Kasumi-1 (cell line): ENCODE results near the gene CPSF2.

ENCODE experiments used
- DNase-seq, 2 experiments: peaks; one replicate each; lab custom pipeline; 2025; lab: John Stamatoyannopoulos, UW

Gene CPSF2

DNA sequence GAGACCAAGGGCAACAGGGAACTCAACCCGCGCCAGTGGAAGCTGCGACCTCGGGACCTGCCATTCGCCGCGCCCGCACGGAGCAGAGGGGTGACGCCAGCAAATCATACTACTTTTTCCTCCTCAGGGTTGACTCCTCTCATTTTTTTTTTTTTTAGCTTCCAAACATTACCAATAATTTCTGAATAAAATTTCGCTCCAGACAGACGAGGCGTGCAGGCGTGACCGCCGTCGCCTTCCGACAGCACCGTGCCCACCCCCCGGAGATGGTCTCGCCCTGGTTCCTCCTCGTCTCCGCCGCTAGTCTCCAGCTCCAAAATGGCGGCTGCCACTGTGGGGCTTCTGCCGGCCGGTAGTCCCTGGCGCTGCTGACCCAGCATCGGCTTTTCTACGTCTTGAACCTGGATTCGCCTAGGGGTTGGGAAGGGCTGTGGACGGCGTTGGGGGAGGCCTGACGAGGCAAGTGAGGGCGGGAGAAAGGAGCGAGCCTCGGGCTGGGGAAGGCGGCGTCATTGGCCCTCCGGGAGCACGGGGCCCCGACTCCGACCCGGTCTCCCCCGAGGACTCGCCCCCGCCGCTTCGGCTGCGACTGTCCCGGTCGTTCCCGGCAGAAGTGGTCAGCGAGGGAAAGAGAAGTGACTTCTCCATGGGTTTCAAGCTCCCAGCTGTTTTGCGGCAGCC, at the start of gene CPSF2, which contains the start of gene NDUFB1:
Gene CPSF2 (plus strand): TSS at position 300 of the 681 bp plus-strand sequence. CDS start 9,016 bp downstream, outside the sequence.
Gene NDUFB1 (minus strand): TSS at position 37 of the 681 bp plus-strand sequence. CDS start 4,069 bp downstream, outside the sequence.
- peak; percentile 83 to 86 for DNase-seq

DNA sequence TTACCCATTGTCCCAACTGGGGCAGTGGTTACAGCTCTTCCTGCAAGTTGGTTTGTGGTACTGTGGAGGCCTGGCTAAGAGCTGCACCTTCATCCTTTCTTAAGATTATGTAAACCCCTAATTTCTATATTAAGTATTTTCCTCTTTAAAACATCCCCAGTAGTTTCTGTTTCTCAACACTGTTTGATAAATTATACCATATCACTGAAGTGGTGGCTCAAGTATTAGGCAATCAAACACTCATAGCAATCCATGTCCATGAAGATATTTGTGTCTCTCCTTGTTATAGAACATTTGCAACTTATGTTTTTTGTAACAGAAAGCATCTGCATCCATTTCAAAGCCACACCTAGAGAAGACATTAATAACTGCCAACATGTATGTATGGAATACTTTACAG, 47.2 kb upstream of the CPSF2 start:
- DNase-seq: no peak

DNA sequence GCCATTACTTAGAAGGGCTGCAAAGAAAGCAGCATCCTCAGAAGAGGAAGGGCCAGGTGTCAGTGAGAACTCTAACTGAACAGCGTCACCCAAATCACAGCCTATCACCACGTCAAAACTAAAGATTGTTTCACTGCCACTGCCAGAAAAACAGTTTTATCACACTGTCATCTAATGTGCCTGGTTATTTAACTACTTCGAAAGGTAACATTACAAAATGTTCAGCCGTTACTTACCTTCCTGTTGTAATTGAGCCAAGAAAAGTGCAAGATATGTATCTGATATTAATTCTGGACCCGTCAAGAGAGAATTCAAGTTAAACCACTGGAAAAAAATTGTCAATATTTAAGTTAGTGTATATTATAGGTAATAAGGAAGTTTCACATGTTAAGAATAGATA, 33.3 kb upstream of the CPSF2 start:
- no peak for DNase-seq

DNA sequence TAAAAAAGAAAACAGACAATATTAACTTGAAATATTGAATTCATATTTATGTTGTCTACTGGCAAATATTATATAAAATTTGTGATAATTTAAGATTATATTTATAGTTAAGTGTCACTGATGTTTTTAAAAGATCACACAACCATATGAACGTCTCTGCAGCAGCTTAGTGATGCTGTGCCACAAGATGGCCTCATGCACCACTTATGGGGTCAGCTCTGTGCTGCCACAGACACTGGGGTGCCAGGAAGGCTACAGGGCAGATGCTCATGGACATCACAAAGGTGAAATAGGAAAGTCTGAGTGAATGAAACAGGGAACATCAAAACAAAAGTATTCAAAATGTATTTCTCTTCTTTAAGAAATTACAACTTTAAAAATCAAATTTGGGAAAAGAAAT, 28.4 kb upstream of the CPSF2 start:
- DNase-seq: peak in 1 of 2 experiments; percentile 3

DNA sequence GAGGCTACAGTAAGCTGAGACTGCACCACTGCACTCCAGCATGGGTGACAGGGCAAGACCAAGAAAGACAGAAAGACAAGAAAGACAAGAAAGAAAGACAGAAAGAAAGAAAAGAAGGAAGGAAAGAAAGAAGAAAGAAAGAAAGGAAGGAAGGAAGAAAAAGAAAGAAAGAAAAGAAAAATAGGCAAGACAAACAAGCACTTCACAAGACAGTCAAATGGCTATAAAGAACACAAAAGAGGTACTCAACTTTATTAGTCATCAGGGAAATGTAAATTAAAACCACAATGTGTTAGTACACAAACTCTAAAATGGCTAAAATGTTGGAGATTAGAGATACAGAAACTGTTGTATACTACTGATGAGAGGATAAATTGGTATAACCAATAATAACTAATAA, 22.0 kb upstream of the CPSF2 start:
- DNase-seq: no peak

DNA sequence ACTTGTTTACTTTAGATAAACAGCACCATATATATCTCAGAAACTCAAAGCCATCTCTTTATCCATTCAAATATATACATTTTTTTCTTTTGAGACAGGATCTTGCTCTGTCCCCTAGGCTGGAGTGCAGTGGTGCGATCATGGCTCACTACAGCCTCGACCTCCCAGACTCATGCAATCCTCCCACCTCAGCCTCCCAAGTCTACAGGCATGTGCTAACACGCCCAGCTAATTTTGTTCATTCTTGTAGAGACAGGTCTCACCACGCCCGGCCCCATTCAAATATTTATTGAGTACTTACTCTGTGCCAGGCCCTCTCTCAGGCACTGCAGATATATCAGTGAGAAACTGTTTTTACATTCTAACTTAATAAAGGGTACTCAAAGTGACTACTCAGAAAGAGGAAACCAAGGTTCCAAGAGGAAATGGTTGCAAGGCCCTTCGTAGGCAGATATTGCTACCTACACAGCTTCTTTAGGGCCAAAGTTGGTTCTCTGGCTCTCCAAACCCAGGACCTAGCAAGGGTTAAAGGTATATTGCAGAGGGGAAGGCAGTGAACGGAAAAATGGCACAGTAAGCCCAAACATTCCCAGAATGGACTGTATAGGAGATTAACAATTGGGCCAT, 18.3 kb upstream of the CPSF2 start:
- no peak for DNase-seq

DNA sequence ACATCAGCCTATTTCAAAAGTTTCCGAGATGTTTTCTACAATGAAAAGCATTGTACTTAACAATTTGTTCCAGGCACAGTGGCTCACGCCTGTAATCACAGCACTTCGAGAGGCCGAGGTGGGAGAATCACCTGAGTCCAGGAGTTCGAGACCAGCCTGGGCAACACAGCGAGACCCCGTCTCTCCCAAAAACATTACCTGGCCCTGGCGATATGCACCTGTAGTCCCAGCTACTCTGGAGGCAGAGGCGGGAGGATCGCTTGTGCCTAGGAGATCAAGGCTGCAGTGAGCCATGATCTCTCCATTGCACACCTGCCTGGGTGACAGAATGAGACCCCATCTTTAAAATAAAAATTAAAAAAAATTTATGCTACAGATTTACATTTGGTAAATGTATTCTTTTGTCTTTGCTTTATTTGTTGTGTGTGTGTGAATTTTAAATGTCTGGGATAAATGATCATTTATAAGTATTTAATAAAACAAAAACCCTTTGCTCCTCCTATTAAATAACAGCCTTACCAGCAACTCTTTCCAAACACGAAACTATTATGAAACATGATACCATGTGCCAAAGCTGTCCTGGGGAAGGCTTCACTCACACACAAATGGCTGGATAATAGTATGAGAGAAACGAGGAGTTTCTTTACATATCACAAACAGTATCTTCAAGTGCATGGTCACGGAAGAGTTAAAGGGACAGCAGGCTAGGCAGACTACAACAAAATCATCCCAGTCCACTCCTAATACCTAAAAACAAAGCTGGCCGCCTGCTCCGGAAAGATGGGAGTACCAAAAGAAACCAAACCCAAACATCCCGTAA, 16.5 kb upstream of the CPSF2 start:
- no peak for DNase-seq

DNA sequence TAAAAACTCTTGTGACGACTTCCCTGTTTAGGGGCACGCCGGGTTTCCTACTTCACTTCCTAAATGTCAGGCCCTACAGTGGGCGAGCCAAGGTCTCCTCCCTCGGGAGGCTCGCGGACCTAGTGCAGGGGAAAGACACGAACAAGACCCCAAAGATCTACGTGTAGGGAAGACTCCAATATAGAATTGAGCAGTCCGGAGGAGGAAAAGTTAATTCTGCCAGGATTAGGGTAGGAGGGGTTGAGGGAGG, 16.0 kb upstream of the CPSF2 start:
- DNase-seq: peak; percentile 78 to 82

DNA sequence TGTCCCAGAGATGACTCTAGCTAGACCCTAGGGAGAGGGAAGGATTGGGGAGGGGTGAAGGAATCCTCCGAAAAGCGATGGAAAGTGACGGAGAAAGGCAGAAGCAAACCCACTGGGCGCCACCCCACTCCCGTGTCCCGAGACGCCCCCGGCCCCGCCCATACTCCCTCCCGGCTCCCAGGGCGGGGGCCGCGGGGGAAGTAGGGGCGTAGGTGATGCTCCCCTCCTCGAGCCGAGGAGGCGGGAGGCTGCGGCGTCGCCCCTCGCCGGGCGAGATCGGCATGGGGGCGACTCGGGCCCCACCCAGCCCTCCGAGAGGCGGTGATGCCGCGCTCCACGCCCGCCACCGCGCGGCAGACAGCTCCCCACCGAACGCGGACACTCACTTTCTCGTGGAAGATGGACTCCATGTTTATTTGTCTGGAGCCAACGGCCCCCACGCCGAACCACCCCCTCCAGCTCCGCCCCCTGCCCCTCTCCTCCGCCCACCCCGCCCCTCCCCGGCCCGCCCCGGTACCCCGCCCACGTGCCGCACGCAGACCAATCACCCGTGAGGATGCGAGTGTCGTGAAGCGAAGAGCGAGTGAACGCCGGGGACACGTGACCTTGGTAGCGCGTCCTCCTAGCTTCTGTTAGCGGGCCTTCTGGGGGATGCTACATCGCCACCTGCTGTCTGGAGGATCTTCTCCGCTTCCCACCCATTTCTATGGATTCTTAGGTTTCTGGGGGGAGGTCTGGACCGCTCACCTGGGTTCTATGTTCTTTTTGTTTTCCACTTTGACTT, 15.4 kb upstream of the CPSF2 start, which contains the start of gene ATXN3:
Gene ATXN3 (minus strand): TSS at position 440 of the 784 bp plus-strand sequence. CDS start 30 bp downstream, at position 410.
- peak; percentile 98 to 99 for DNase-seq

DNA sequence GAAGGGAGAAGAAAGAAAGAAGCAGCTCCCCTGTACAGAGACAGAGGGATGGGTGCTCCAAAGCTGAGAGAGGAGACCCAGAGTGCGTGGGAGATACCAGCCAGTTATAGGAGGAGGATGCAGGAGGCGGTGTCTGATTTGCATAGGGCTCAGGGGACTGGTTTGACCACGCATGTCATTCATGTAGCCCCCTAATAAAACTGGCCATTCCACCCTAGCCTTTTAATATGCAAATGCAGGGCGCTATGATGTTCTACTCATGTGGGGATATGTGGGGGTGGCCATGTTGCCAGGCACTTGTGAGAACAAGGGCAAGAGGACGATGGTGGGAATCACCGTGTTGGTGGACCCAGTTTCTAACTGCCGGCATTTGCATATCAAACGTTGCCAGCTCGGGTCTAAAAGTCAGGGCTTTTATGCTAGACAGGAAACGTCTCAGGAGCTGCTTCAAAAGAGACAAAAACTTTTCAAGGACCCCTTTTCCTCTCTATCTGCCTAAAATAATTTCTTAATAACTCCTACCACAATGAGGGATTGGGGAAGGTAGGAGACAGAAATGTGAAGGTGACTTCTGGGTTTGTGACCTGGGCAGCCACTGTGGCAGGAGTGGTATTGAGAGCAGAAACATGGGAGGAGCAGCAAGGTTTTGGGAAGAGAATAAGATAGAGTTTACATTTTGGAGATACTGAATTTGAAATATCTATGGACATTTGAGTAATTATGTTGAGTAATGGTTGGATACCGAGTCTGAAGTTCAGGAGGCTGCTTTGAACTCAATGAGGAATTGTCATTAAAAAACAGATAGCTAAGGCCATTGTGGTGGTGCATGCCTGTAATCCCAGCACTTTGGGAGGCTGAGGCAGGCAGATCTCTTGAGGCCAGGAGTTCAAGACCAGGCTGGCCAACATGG, 13.2 kb upstream of the CPSF2 start:
- no peak for DNase-seq

DNA sequence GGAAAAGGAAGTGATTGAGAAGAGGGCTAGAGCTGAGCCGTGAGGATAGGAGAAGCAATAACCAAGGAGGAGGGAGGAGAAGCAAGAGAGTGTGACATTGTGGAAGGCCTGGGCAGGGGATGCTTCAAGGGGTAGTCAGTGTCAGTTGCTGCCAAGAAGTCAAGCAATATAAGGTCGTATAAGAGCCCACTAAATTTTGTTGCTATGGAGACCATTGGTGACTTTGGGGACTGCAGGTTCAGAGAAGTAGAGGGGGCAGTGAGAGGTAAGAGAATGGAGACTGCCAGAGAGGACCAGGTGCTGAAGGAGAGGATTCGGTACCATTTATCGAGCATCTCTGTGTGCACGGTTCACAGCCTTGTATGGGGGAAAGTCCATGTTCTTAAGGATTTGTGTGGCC, 12.3 kb upstream of the CPSF2 start:
- DNase-seq: no peak

DNA sequence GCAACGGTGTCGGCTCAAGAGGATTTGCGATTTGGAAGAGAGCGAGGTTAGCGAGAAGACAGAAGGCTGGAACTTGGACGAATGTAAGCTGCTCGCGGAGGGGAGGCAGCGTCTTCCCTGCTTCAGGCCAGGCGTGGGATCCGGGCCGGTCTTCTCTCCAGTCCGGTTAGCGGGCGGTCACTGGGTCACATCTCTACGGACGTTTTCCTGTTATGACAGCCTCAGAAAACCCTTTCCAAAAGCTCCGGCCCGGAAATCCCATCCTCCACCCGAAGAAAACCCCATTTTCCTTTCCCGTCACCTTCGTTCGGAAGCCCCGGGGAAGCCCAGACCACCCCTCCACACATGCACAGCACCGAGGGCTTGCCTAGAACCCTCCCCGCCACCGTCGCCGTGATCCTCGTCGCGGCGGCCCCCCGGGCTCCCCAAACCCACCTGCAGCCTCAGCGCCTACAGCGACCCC, 531 bp upstream of the CPSF2 start:
- DNase-seq: no peak

DNA sequence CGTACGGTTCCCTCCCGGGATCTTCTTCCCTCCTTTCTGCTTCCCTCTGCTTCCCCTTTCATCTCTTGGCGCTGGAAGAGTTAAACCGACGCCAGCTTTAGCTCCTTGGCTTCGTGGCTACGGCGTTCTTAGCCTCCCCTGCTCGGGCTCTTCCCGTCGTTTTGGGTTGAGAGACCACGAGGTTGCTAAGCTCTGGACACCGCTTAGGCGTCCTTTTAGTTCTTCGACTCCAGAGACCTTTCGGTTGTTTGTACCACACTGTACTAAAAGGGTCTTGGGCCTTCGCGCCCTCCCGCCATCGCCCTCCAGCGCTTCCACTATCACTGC, 545 bp downstream of the CPSF2 start:
- peak; percentile 61 to 65 for DNase-seq

DNA sequence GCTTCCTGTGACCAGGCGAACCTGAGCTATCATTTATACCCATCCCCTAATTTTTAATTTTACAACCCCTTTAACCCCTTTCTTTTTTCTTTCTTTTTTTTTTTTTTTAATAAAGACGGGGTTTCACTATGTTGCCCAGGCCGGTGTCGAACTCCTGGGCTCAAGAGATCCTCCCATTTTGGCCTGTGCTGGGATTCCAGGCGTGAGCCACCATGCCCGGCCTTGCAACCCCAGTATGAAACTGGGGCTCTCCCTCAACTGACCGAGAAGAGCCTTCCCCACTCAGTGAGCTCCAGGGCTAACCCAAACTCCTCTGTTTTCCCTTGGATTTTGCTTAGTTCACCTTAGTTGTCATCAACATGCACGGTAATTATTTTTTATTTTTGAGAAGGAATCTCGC, 992 bp downstream of the CPSF2 start:
- DNase-seq: no peak

DNA sequence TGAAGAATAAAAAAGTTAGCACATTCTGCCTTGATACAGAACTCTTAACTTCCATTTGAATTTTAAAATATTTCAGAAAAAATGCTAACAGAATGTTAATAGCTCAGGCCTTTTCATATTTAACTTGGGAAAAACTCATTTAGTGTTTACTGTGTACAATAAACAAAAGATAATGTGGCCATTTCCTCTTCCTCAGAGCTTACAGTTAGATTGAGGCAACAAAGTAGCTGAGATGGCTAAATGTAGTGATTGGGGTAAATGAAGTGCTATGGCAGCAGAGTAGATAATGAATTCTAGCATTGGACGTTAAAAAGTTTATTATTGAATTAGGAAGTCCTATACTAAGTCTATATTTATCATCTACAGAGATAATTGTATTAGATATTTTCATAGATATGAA, 12.7 kb downstream of the CPSF2 start:
- DNase-seq: no peak

DNA sequence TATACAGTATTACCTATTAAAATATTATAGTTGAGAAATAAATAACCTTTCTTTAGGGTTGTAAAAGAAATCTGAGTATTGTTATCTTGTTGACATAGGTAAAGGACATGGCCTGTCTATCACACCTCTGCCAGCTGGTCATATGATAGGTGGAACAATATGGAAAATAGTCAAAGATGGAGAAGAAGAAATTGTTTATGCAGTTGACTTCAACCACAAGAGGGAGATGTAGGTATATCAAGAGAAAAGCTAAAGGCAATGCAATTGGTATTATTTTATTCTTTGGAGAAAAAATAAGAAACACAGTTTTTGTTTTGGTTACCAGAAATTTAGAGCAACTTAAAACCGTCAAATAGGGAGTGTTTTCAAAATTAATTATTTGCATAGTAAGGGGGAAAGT, 13.5 kb downstream of the CPSF2 start:
- DNase-seq: peak; percentile 40 to 72

DNA sequence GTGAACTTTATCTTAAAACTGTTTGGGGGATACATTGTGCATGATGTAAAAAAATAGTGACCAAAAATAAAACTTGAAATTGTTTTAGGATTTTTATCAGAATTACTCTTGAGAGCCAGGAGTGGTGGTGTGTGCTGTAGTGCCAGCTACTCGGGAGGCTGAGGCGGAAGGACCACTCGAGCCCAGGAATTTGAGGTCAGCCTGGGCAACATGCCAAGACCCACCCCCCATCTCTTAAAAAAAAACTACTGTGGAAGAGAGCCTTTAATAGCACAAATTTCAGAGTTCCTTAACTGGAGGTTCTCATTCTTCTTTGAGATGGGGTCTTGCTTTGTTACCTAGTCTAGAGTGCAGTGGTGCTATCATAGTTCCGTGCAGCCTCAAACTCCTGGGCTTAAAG, 21.5 kb downstream of the CPSF2 start:
- no peak for DNase-seq

DNA sequence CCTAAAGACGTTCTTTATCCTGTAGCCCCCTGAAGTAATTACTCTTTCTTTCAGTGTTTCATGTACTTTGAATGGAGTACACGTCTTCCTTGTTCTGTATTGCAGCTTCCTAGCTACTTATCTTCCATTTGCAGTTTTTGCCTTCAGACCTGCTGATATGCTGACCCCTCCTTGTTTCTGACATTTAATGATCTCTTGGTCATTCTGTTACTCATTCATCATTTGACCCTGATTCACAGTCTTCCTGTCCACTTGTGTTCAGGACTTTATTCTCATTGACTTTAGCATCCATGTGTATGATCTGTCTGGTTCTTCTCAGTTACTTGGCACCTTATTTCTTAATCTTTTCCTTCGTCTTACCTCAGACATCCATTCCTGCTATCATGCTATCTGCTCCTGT, 22.2 kb downstream of the CPSF2 start:
- DNase-seq: no peak

DNA sequence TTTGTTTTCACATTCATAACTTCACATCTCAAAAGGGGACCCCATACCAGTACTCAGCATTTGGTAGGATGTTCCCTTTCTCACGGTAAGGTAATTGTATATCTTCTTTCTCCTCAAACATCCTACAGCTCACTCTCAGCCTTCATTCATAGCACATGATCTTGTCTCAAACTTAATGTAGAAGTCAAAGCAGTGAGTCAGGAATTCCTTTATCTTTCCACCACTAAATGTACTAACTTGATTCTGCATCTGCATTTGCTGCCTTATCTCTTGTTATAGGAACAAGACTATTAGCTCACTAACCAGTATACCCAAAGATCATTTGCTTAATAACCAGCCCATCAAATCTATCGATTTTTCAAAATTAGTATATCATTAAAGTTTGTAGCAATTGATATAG, 22.9 kb downstream of the CPSF2 start:
- no peak for DNase-seq

DNA sequence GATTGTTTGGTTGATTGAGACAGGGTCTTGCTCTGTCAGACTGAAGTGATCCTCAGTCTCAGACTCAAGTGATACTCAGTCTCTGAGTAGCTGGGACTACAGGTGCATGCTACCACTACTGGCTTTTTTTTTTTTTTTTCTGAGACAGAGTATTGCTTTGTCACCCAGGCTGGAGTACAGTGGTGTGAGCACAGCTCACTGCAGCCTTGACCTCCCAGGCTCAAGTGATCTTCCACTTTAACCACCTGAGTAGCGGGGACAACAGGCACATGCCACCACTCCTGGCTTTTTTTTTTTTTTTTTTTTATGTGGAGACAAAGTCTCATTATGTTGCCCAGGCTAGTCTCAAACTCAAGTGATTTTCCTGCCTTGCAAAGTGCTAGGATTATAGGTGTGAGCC, 31.8 kb downstream of the CPSF2 start:
- no peak for DNase-seq

DNA sequence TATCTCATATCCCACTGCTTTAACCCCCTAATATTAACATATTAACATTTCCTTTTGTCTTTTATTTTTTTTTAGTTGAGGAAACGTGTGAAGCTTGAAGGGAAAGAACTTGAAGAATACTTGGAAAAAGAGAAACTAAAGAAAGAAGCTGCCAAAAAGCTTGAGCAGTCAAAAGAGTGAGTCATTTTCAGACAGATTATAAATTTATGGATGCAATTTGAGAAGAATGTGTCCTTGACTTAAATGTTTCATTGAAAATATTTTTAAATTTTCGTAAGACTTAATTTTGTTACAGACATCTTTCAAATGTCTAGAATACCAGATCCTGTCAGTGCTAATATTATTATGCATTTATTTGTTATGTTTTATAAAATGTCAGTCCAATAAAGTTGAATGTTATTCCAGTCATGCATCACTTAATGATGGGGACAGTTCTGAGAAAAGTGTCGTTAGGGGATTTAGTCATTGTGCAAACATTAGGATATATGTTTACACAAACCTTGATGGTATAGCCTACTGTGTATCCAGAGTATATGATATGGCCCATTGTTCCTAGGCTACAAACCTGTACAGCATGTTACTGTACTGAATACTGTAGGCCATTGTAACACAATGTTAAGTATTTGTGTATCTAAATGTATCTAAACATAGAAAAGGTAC, 32.6 kb downstream of the CPSF2 start:
- no peak for DNase-seq
